Measurements from ENCODE around the gene TREX2. TPM values are rescaled to one million over a fixed set of nuclear protein-coding genes. Genes with fewer than 3 reads are reported as not detected.

TREX2 gene
- total RNA-seq, 3 donors from 2014 or later, result 1.0 to 4.3 (median 1.9) TPM

- peak overlapping the region in 1 of 2 donors; percentile 32 for H3K27ac ChIP-seq
- H3K4me3 ChIP-seq, result no peak overlapping the region
- intact Hi-C loops (cut with DNase I; ENCODE audit: low total_unique reads), result no loop called here
- no peaks in the 10 kb centered on the region for H3K9me3 ChIP-seq
- TF ChIP-seq POLR2A (IDR thresholded peaks at IDR 0.05) (no peak), POLR2AphosphoS5 (IDR thresholded peaks at IDR 0.05) (no peak), CTCF (IDR thresholded peaks at IDR 0.05) (no peak)
- H3K4me1 ChIP-seq, result no peaks in the 10 kb centered on the region
- no peaks in the 10 kb centered on the region for H3K36me3 ChIP-seq
- H3K27me3 ChIP-seq, result peaks cover 0 to 62% of the 10 kb centered on the region in 2 donors
- no peak for DNase-seq (ENCODE audit: low spot score in 2 of 2)
Measured at GRCh38 chrX:153471663-153472280, 25.9 kb upstream of the TREX2 start.

- H3K36me3 ChIP-seq, result no peaks in the 10 kb centered on the region
- H3K27ac ChIP-seq, result peak within 1 kb of the TSS; percentile 45 to 79
- peak within 1 kb of the TSS; percentile 63 to 73 (median 64) for H3K4me3 ChIP-seq
- H3K9me3 ChIP-seq, result no peaks in the 10 kb centered on the region
- H3K27me3 ChIP-seq, result peaks cover 0 to 57% of the 10 kb centered on the region in 2 donors
- TF ChIP-seq POLR2AphosphoS5 (IDR thresholded peaks at IDR 0.05), result peak in 1 of 3 donors; percentile 34
- no peak for TF ChIP-seq POLR2A (IDR thresholded peaks at IDR 0.05)
- TF ChIP-seq CTCF (IDR thresholded peaks at IDR 0.05), result peak; percentile 17 to 55 (median 20)
- intact Hi-C loops (cut with DNase I; ENCODE audit: low total_unique reads), result no loop called here
- H3K4me1 ChIP-seq, result no peaks in the 10 kb centered on the region
- DNase-seq (ENCODE audit: low spot score in 2 of 2), result peak; percentile 83 to 84
Measured at GRCh38 chrX:153470411-153471363, 24.8 kb upstream of the TREX2 start, which contains the start of gene HAUS7. Gene HAUS7, minus strand, starts transcription at chrX:153470576. Its CDS starts 19 bp downstream, at chrX:153470557.

GRCh38 chrX:153469811-153470410 is 24.1 kb upstream of the TREX2 start:
- no peaks in the 10 kb centered on the region for H3K4me1 ChIP-seq

GRCh38 chrX:153468008-153468580 is 22.2 kb upstream of the TREX2 start:
- no peak overlapping the region for H3K4me3 ChIP-seq
- TF ChIP-seq POLR2A (IDR thresholded peaks at IDR 0.05) (no peak), CTCF (IDR thresholded peaks at IDR 0.05) (no peak), POLR2AphosphoS5 (IDR thresholded peaks at IDR 0.05) (no peak)
- H3K27ac ChIP-seq, result no peak overlapping the region
- intact Hi-C loops (cut with DNase I; ENCODE audit: low total_unique reads), result no loop called here
- peaks cover 0 to 52% of the 10 kb centered on the region in 2 donors for H3K27me3 ChIP-seq
- no peak for DNase-seq (ENCODE audit: low spot score in 2 of 2)
- H3K4me1 ChIP-seq, result no peaks in the 10 kb centered on the region
- no peaks in the 10 kb centered on the region for H3K36me3 ChIP-seq
- no peaks in the 10 kb centered on the region for H3K9me3 ChIP-seq

More at GRCh38 chrX:153469811-153470410, 24.1 kb upstream of the TREX2 start:
- TF ChIP-seq POLR2AphosphoS5 (IDR thresholded peaks at IDR 0.05) (no peak), CTCF (IDR thresholded peaks at IDR 0.05) (peak in 1 of 3 donors; percentile 30)
- Histone ChIP-seq H3K27me3 (peaks cover 0 to 53% of the 10 kb centered on the region in 2 donors), H3K4me3 (peak overlapping the region; percentile 63 to 73 (median 64)), H3K27ac (peak overlapping the region; percentile 45 to 79), H3K36me3 (no peaks in the 10 kb centered on the region), H3K9me3 (no peaks in the 10 kb centered on the region)
- intact Hi-C loops (cut with DNase I; ENCODE audit: low total_unique reads), result no loop called here
- no peak for DNase-seq (ENCODE audit: low spot score in 2 of 2)

Data from breast epithelium (tissue), 4 donors.